ENCODE data around the gene PARD6G.
"Not testable (repeated sequence)": the region's sequence is repeated elsewhere in the genome, so short reads cannot be mapped to it uniquely, and the experiment has no call there.

The PARD6G gene

DNA sequence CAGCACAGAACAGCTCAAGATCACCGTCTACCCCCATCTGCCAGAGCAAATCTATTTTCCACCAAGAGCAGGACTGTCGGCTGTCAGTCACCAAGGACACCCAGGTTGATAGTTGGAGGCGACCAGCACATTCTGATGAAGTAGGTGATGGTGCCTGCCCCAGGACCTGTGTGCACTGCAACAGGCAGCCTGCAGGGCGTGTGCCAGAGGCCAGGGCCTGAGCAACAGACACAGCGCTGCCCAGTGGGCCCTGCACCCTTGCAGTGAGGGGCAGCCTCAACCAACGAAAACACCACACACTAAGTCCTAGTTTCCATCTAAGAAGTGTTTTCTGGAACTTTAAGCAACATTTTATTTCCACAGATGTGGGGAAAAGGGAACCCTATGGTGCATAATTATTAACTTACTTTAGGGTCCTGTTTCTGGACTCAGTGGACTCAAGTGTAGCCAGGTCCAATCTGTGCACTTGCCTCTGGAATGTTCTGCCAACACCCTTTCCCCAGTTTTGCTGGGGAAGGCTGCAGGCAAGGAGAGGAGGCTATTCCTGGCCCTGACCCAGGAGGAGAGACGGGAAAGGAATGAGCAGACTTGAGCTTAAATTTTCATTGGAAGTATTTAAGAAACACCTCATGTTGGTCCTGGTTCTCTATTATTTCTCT is 76.8 kb downstream of the PARD6G start:
- no peak for DNase-seq (ENCODE audit: low spot score)

DNA sequence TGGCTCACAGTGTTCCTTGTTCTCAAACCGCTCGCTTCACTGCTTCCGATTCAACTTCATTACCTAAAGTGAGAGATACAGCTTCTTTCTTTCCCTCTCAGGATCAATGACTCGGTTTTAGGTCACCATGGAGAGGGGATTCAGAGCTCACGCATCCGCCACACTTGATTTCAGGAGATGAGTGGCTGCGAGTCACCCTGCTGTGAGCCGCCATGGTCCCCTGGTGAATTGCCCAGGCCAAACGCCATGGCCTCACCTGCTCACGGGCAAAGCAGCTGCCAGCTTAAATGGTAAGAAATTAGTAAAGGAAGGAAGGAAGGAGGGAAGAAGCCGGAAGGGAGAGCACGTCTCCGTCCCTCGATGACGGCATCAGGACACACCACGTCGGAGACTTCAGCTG is 77.7 kb downstream of the PARD6G start:
- no peak for DNase-seq (ENCODE audit: low spot score)

DNA sequence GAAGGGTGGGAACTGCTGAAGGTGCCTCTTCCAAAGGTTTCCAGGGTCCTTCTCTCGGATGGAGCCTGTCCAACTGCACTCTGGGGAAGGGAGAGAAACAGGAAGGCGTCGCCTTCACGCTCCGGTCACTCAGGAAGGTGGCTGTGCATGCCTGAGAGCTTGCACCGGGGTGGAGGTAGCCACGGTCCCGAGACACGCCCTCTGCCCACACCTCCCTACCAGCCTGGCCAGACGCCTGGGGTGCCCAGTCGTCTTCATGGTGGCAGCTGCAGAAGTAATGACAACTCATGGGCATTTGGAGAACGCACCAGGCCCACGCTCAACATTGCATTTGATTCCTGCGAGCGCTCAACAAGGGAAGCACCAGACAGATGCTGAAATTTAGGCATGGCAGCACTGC is 78.3 kb downstream of the PARD6G start:
- no peak for DNase-seq (ENCODE audit: low spot score)

DNA sequence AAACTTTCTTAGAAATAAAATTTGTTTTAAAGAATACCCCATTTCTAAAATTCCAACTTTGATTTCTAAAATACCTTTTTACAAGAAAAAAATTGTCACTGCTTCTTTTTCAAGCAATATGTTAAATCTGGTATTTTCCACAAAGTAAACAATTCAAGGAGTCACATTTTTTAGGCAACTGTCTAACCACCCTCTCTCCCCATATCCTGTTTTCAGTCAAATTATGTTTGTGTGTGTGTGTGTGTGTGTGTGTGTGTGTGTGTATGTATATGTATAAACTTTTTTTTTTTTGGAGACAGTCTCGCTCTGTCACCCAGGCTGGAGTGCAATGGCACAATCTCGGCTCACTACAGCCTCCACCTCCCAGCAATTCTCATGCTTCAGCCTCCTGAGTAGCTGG is 79.0 kb downstream of the PARD6G start:
- no peak for DNase-seq (ENCODE audit: low spot score)

DNA sequence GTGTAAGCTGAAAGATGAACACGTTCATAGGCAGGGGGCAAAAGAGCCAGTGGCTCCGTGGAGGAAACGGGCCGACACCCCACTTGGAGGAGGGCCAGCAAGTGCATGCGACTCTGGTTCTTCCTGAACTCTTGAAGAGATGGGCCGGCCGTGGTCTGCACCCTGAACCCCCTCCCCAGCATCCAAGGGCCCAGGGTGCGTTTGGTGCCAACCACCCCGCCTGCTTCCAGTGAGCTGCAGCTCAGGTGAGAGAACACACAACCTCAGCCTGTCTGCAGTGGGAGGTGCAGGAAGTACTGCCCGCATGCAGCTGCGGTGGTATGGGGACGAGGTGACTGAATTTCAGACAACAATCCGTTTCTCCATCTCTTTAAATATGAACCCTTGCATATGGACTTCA is 79.4 kb downstream of the PARD6G start:
- DNase-seq (ENCODE audit: low spot score) = no peak

DNA sequence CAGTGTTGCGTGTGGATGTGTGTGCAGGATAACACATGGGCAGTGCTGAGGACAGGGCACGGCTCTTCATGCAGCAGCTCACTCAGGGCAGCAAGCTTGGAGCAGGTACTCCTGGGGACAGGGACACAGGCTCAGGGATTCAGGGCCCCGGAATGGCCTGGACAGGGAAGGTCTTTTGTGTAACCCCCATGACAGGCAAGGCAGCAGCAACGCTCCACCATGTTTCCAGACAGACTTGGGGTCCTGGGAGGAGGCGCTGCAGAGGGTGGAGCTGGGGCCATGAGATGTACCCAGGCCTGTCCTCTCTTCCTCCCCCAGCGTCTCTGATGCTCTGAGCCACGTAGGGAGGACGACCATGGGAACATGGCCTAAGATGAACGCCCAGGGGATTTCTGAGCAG is 80.0 kb downstream of the PARD6G start:
- DNase-seq (ENCODE audit: low spot score) = no peak

DNA sequence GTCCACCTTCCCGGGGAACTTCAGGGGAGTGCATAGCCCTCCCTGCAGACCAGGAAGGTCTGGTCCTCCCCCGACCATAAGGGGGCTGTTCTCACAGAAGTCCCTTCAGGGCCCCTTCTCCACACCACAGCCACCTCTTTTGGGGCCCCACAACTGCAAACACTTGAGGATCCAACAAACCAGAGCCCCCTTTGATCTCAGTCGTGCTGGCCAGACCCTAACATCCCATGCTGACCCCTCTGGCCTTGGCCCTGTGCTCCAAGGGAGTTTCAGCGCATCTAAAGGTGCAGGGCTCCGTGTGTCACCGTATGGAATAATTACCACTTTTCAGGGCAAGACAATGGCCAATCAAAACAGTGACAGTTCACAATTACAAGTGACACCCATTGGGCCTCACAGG is 80.6 kb downstream of the PARD6G start:
- DNase-seq (ENCODE audit: low spot score) = no peak

DNA sequence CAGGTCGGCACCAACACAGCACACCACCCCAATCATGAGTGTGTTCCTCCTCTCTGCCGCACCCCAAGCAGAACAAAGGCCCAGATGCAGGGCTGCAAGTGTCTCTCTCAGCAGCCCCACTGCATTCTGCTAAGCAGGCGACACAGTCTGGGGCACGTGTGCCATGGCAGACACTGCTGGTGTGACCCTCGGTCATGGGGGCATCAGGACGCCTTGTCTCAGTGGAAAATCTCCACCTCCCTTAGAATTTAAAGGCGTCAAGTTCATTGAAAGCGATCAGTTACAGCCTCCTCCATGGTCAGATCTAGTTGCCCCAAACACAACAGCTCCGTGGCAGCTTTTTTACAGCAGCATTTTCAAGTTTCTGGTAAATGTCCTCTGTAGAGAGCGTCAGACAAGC is 81.1 kb downstream of the PARD6G start:
- DNase-seq (ENCODE audit: low spot score) = no peak

DNA sequence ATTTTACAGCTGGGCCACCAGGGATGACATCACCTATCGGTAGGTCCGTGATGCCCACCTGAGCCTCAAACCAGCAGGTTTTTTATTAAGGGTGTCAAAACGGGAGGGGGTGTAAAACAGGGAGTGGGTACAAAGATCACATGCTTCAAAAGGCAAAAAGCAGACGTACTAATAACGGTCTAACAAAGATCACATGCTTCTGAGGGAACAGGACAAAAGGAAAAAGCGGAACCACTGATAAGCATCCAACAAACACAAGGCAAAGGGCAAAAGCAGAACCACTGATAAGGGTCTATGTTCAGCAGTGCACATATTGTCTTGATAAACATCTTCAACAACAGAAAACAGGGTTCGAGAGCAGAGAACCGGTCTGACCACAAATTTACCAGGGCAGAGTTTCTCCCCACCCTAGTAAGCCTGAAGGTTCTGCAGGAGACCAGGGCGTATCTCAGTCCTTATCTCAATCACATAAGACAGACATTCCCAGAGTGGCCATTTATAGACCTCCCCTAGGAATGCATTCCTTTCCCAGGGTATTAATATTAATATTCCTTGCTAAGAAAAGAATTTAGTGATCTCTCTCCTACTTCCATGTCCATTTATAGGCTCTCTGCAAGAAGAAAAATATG is 82.5 kb downstream of the PARD6G start:
- DNase-seq (ENCODE audit: low spot score) = not testable (repeated sequence)

DNA sequence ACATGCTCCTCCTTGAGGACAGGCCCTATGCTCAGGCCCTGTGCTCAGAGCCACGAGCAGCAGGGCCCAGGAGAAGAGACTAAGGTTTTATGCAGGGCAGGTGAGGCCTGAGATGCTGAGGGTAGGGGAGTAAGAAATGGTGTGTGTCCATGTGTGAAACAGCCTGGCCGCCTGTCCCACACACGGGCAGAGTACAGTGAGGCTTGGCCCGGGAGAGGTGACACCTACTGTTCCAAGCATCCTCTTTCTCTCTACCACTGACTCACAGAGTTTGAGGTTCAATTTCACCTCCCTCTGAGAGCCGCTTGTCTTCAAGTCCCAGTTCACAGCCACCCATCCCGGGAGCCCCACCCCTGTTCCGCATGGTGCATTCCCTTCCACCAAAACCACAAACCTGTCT is 84.1 kb downstream of the PARD6G start:
- no peak for DNase-seq (ENCODE audit: low spot score)

DNA sequence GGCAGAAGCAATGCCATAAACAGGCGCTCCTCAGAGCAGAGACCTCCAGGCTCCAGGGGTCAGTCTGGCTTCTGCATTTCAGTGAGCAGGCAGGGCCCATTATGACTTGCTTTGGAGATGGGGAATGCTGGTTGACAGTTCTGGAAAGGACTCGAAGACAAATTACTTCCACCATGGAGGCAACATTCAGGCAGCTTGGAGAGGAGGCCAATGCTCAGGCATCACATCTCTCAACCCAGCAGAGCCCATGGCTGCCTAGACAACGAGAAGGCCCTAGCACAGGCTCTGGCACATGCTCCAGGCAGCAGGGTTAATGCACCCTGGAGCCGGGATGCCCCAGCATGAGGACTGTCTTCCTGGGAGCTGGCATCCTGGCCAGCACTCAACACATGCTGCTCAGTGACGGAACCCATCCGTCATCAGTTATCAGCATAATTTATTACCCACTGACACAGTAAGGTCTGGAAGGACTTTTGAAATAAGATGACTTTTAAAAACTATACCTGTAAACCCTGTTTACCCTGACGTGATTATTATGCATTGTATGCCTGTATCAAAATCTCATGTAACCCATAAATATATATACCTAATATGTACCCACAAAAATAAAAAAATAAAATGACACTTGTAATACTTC is 85.4 kb downstream of the PARD6G start:
- DNase-seq (ENCODE audit: low spot score) = no peak

DNA sequence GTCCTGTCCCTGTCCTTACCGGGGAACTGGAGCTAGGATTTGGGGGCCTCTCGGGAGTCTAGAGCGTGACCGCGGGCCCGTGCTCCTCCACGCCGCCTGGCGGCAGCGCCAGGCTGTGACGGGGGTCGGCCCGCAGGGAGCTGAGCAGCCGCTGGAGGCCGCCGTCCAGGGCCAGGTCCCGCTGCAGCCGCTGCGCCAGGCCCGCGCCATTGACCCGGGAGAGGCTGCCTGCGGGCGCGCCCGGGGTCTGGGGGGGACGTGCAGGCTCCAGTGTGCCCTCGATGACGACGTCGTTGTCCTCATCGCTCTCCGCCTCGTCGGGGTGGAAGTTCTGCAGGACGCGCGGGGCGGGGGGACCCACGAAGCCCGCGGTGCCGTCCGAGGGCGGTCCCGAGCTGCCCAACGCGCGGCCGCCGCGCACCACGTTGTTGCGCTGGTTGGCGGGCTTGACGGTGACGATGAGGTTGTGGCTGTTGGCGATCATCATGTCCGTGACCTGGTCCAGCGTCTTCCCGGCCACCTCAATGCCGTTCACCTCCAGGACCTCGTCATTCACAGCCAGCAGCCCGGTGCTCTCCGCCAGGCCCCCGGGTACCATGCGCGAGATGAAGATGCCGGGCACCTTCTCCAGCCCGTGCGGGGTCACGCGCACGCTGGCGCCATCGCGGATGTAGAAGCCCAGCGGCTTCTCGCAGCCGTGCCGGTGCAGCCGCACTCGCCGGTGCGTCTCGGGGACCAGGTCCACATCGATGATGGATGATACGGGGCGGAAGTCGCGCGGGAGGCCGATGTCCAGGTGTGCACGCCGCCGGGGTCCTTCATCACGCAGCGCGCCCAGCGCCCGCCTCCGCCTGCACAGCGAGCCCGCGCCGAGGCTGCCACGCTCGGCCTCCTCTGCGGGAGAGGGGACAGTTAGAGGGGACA is 87.3 kb downstream of the PARD6G start:
- DNase-seq (ENCODE audit: low spot score) = peak; percentile 32

DNA sequence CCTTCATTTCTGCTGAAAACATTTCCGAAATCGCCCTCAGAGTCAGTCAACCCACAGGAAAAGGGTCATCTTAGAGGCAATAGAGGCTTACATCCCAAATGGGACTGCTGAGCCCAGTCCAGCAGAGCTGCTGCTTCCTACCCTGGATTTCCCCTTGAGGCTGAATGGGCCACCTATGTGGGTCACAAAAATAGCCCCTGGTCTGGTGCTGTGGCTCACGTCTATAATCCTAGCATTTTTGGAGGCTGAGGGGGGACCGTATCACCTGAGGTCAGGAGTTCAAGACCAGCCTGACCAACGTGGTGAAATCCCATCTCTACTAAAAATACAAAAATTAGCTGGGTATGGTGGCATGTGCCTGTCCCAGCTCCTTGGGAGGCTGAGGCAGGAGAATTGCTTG is 88.9 kb downstream of the PARD6G start:
- no peak for DNase-seq (ENCODE audit: low spot score)

DNA sequence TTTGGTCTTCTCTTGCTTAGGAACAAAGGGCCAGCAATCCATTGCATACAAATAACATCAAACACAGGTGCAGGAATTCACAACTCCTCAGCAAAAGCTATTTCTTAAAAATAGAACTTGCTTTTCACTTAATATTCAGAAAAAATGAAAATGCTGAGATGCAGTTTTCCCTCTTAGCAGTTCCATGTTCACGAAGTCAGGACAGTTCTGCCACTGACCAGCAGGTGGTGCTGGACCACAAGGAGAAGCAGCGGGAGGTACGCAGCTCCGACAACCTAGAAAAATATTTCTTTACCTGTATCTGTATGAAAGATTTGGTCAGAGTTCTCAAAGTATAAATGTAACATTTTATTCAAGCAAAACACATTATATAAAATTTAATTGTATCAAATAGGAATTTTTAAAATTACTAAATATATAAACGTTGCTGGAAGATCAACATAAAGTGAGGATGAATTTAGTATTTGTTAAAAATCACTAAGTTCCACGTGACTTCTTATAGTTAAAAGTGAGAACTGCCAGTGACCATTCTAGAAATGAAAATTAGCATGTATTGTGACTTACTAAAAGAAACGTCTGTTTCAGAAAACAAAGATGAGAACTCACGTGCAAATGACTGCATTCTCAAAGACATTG is 89.5 kb downstream of the PARD6G start:
- DNase-seq (ENCODE audit: low spot score) = peak; percentile 75

DNA sequence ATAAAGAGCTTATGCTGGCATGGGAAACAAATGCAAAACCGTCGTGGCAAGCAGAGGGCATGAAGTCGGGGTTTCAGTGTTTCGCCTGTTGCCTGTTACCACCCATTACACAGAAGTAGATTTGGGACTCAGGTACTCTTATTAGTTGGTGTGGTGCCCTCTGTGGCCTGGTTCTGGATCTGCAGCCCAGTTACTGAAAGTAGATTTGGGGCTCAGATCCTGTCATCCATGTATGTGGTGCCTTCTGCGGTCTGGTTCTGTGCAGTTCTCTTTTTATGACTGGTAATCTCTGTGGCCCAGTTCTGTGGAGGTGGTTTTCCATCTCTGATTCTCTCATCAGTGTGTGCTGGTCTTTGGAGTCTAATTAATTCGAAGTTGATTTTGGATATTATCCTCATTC is 93.0 kb downstream of the PARD6G start:
- DNase-seq (ENCODE audit: low spot score) = peak; percentile 41

DNA sequence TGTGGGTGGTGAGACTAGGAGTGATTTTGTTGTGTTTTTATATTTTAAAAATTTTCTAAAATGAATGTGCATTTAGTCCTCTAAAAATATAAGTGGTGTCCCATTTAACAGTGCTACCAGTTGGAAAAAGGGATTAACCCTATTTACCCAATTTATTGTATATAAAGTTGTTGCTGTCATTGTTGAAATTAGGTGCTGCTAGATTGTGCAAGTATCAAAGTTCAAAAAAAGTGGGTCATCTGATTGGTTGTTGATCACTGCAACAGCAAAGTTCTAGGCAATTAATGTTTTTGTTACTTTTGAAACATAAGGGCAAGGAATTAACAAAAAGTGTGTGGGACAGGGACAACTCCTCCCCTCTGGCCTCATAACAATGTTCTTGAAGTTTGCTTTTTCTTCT is 97.6 kb downstream of the PARD6G start:
- DNase-seq (ENCODE audit: low spot score) = no peak

DNA sequence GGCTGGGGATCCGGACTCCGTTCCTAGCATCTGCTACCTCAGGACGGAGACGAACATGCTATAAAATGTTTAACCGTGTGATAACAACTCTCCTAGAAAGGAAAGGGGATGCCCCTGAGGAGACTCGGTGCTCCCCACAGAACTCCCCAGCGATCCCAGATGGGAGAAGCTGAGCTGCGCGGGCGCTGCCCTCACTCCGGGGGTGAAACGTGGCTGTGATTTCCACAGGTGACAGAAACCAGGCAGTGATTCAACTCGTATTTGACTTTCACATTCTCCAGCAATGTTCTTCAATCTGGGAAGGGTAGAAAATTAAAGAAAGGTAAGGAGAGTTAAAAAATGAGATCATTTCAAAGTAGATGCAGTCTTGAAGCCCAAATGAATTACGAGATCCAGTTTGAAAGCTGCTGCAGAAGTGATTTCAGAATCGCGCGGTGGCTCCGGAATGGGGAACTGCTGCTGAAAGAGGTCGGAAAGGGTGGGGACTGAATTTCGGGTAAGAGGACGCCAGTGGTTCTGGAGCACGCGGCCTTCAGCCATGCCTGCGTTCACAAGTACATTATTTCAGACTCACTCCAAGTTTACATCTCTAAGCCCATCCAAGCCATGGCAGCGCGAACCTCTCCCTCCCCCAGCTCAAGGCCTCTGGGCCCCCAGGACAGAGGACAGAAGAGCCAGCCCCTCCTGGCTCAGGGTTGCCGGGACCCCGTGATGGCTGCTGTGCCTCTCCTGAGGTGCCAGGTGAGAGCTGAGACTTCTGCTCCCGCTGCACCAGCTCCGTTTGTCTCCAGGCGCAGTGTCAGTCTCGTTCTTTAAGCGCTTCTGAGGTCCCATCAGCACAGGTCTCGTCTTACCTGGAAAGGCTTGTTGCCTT is 98.8 kb downstream of the PARD6G start:
- DNase-seq (ENCODE audit: low spot score) = no peak

DNA sequence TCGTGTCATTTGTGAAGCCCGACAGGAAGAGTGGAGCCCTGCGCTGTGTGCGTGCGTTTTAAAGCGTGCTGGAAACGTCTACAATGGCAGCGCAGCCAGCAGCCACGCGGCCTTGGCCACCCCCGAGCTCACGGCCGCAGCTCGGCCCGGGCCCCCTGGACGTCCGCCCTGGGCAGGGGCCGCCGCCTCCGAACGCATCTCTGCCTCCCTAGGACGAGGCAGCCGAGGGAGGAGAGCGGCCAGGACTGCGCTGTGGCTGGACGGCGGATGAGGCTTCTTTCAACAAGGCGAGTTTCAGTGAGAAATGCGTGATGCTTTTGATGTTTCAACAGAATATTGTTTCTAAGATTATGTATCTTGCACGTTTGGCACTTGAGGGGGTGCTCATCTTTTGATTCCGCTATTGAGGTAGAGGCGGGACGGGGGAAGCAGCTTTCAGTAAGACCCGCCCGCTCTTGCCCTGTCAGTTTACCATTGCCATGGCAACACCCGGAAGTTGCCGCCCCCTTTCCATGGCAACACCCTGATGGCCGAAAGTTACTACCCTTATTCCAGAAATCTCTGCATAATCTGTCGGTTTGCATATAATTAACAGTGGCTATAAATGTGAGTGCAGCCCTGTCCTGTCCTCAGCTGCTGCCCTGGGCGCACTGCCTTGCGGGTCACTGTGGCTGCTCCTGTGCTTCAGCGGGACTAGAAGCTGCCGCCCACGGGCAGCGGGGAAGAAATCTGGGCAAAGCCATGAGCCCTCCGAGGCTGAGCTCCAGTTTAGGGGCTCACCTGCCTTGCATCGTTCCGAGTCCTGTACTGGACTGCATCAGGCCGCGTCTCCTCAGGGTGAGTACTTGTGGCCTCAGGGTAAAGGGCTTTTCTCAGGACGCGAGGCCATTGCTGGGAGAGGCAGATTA is 99.6 kb downstream of the PARD6G start:
- DNase-seq (ENCODE audit: low spot score) = peak; percentile 64

DNA sequence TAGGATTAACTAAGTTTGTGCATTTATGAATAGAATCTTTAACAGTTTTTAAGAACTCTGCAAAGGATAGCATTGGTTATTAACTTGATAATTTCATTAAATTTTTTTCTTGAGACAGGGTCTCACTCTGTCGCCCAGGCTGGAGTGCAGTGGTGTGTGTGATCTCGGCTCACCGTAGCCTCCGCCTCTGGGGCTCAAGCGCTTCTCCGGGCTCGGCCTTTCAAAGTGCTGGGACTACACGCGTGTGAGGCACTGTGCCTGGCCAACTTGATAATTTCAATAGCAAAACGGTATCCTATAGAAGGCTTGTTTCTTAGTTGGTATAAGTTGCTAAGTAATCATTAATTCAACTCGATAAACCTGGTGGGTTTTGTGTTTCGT is 100.3 kb downstream of the PARD6G start:
- no peak for DNase-seq (ENCODE audit: low spot score)

DNA sequence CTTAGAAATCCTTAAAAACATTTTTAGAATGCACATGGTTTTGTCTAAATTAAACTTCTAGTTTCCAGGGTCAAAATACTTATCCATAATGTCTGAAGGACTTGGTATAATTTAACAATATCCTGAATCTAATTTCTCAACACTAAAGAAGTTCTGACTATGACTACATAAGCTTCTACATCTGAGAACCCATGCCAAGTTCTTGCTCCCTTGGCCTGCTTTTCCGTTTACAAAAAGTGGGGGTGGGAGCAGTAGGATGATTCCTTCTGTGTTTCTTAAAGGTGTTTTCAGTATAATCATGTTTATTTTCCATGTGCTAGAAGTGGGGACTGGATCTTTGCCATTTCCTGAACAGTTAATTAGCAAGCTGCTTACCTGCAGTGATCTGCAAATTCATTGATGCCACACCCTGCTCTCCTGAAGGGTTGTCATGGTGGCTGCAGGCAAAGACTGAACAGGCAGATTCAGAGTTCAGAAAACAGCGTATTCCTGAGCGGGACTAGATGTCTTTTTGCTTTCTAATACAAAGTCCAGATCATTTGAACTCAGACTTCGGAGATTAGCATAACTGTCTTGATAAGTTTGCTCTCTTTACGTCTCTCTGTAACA is 102.0 kb downstream of the PARD6G start:
- DNase-seq (ENCODE audit: low spot score) = no peak
